ENCODE results near the gene CARNS1.
A peak's percentile ranks its signal among the peaks of the same experiment; 100 is the strongest.

CARNS1 gene

DNA sequence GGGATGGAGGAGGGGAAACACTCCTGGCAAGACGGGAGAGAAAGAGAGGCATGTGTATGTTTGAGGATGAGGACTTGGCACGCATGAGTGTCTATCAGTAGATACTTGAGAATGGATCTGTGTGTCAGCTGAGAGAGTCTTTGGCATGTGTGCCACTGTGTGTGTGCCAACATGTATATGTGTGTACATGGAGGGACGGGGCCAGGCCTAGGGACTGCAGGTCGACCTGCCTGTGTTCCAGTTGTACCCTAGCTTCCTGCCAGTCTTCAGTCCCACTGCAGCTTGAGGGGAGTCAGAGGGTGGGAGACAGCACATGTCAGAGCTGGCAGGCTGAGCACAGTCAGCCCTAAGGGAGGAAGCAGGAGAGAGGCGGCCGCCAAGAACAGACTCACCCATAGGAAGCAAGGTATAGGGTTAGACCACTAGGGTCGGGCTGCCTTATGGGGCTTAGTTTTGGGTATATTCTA is 47.7 kb upstream of the CARNS1 start:
- DNase-seq (ENCODE audit: low read depth, low spot score) = no peak
- ChIA-PET CTCF (interaction anchor here (41.2 to 47.5 kb wide), 2 partner anchors 1 to 13 kb away, joined by 2108 read pairs; partner anchors contain the start of genes CLCF1, POLD4, PPP1CA and RAD9A), POLR2A (interaction anchor here (0.8 kb wide), 1 partner anchor 52 kb away, joined by 3 read pairs; no protein-coding TSS in a partner anchor)
- H3K4me3 ChIP-seq (ENCODE audit: low read depth, low read length) = no peak overlapping the region
- TF ChIP-seq, protein P1, sequence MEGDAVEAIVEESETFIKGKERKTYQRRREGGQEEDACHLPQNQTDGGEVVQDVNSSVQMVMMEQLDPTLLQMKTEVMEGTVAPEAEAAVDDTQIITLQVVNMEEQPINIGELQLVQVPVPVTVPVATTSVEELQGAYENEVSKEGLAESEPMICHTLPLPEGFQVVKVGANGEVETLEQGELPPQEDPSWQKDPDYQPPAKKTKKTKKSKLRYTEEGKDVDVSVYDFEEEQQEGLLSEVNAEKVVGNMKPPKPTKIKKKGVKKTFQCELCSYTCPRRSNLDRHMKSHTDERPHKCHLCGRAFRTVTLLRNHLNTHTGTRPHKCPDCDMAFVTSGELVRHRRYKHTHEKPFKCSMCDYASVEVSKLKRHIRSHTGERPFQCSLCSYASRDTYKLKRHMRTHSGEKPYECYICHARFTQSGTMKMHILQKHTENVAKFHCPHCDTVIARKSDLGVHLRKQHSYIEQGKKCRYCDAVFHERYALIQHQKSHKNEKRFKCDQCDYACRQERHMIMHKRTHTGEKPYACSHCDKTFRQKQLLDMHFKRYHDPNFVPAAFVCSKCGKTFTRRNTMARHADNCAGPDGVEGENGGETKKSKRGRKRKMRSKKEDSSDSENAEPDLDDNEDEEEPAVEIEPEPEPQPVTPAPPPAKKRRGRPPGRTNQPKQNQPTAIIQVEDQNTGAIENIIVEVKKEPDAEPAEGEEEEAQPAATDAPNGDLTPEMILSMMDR (IDR thresholded peaks at IDR 0.05; ENCODE audit: insufficient read depth, low read length, missing control alignments) = no peak

DNA sequence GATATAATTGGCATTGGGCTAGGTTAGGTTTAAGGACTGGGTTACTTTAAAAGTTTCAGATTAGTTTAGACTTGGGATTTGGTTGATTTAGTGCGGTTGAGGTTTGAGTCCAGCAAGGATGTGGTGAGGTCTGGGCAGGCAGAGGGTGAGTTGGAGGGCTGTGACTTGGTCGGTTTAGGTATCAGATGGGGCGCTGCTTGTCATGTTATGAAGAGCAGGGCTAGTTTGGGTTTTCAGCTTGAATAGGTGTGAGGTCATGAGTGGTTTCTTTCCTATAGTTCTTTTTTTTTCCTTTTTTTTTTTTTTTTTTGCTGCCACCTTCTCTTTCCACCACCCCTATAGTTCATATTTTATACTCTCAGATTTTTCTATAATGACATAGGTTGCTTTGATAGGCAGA is 46.9 kb upstream of the CARNS1 start:
- CTCF ChIA-PET = interaction anchor here (41.2 to 47.5 kb wide), 2 partner anchors 0 to 12 kb away, joined by 2108 read pairs; partner anchors contain the start of genes CLCF1, POLD4, PPP1CA and RAD9A
- TF ChIP-seq, protein P1 (IDR thresholded peaks at IDR 0.05; ENCODE audit: insufficient read depth, low read length, missing control alignments) = no peak
- DNase-seq (ENCODE audit: low read depth, low spot score) = no peak
- no peak overlapping the region for H3K4me3 ChIP-seq (ENCODE audit: low read depth, low read length)
- POLR2A ChIA-PET = interaction anchor here (1.0 to 7.0 kb wide), 2 partner anchors 14 to 15 kb away, joined by 3 to 76 read pairs; partner anchors contain the start of gene POLD4

DNA sequence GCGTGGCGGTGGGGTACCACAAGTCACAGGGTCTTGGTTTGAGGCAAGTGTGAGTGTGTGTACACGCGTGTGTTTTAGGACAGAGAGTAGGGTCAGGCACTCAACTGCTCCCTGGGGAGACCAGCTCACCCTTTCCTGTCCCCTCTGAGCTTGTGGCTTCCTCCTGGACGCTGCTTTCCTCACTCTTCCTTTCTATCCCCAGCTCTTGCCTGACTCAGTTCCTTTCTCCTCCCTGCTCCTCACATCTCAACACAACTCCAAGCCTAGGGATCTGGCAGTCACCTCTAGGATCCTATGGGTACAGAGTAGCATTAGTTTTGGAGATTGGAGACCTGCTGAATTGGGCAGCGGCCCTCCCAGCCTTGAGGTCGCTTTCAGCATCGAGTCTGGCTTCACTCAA is 46.2 kb upstream of the CARNS1 start:
- ChIA-PET CTCF (interaction anchor here (0.9 to 47.5 kb wide), 3 partner anchors 0 to 24 kb away, joined by 3 to 2108 read pairs (median 2108); partner anchors contain the start of genes CLCF1, POLD4, PPP1CA and RAD9A), POLR2A (interaction anchor here (0.6 to 7.0 kb wide), 5 partner anchors 12 to 52 kb away, joined by 3 to 76 read pairs (median 3); partner anchors contain the start of gene POLD4)
- no peak for DNase-seq (ENCODE audit: low read depth, low spot score)
- H3K4me3 ChIP-seq (ENCODE audit: low read depth, low read length) = peak overlapping the region; percentile 23
- TF ChIP-seq, protein P1 (IDR thresholded peaks at IDR 0.05; ENCODE audit: insufficient read depth, low read length, missing control alignments) = no peak

DNA sequence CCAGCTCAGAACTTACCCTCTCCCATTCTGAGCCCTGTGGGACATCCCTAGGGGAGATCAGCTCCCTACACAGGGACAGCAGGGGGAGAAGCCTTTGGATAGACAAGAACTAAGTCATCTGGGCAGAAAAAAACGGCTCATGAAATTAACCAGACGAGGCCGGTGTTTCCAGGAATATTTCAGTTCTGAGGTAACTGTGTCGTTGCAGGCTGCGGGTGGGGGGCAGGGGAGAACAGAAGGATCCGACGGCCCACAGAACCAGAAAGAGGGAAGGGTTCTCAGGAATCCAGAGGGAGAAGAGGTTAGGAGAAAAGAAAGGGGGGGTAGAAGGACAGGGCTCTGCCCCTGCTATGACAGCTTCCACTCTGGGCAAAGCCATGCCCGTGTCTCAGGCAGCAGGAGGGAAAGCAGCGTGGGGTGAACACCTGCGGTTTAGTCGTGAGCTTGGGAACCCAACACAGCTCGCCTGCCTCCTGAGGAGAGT is 45.6 kb upstream of the CARNS1 start:
- POLR2A ChIA-PET = interaction anchor here (0.6 to 7.0 kb wide), 6 partner anchors 13 to 52 kb away, joined by 3 to 76 read pairs (median 3); partner anchors contain the start of genes POLD4 and PPP1CA

DNA sequence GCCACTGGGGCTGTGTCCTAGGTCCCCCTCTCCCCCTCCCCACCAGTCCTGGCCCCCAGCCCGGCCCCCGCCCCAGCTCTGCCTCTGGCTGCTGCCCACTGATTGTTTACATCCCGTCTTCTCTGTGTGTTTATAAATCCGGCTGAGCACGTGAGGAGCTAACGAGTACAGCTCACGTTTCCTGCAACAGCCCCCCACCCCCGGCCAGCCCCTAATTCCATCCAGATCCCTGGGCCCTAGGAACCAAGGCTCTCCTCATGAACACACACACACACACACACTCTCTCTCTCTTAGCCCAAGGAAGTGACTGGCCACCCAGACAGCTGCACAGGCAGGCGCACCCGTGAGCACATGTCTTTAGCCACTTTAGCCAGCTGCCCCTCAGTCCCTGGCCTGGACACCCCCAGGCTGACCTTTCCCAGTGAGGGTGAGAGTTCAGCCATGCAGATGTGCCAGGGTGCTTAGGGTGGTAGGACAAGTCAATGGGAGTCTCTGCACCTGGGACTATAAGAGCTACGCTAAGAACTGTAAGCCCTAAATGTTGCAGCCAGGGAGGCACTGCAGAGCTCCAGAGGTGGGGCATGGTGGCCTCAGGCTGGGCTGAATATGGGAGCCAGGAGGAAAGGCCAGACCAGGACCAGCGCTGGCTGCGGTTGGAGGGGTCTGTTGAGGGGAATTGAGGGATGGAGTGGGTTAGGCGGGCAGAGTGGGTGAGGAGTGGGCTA is 45.0 kb upstream of the CARNS1 start:
- POLR2A ChIA-PET = interaction anchor here (1.1 to 7.0 kb wide), 4 partner anchors 9 to 31 kb away, joined by 3 to 76 read pairs (median 7); partner anchors contain the start of genes POLD4 and PPP1CA

More for the DNA sequence above, 45.6 kb upstream of the CARNS1 start:
- DNase-seq (ENCODE audit: low read depth, low spot score) = no peak
- CTCF ChIA-PET = interaction anchor here (0.9 to 47.5 kb wide), 3 partner anchors 1 to 24 kb away, joined by 3 to 2108 read pairs (median 2108); partner anchors contain the start of genes CLCF1, POLD4, PPP1CA and RAD9A
- TF ChIP-seq, protein P1 (IDR thresholded peaks at IDR 0.05; ENCODE audit: insufficient read depth, low read length, missing control alignments) = no peak
- peak overlapping the region; percentile 29 for H3K4me3 ChIP-seq (ENCODE audit: low read depth, low read length)

More for the DNA sequence above, 45.0 kb upstream of the CARNS1 start:
- CTCF ChIA-PET = interaction anchor here (0.9 to 47.5 kb wide), 6 partner anchors 2 to 53 kb away, joined by 3 to 2108 read pairs (median 5); partner anchors contain the start of genes CLCF1, POLD4, PPP1CA and RAD9A
- peak overlapping the region; percentile 67 for H3K4me3 ChIP-seq (ENCODE audit: low read depth, low read length)
- no peak for DNase-seq (ENCODE audit: low read depth, low spot score)
- TF ChIP-seq, protein P1 (IDR thresholded peaks at IDR 0.05; ENCODE audit: insufficient read depth, low read length, missing control alignments) = no peak
